ENCODE measurements around the gene DHX29. TPM values are rescaled to one million over a fixed set of nuclear protein-coding genes. Genes with fewer than 3 reads are reported as not detected.
"Not testable (repeated sequence)": the region's sequence is repeated elsewhere in the genome, so short reads cannot be mapped to it uniquely, and the experiment has no call there.

Gene DHX29
- total RNA-seq, 1 donor from 2014 or later = 20.7 TPM

DNA sequence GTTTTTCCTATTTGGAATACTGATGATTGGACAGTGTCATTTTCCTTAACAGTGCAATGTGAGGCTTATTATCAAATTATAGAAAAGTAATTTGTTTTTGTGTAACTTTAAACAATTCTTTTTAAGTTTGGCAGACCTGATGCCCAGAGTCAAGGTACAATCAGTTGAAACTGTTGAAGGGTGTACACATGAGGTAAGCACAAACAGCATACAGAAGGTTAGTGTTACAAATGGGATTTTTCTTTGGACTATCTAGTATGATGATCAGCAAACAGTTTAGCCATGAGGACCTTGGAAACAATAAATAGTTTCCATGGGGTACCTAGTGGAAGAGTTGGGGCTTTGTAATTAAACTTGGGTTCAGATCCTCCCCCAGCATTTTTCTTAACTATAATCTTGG, 16.5 kb upstream of the DHX29 start:
- H3K9me3 ChIP-seq = no peaks in the 10 kb centered on the region
- H3K36me3 ChIP-seq = peaks cover 12% of the 10 kb centered on the region
- H3K4me1 ChIP-seq = no peaks in the 10 kb centered on the region
- H3K27ac ChIP-seq = no peak overlapping the region
- no peak overlapping the region for H3K4me3 ChIP-seq
- ATAC-seq (no peak), DNase-seq (no peak)
- no peaks in the 10 kb centered on the region for H3K27me3 ChIP-seq
- intact Hi-C loops (cut with DNase I) = no loop called here
- TF ChIP-seq, protein P1, sequence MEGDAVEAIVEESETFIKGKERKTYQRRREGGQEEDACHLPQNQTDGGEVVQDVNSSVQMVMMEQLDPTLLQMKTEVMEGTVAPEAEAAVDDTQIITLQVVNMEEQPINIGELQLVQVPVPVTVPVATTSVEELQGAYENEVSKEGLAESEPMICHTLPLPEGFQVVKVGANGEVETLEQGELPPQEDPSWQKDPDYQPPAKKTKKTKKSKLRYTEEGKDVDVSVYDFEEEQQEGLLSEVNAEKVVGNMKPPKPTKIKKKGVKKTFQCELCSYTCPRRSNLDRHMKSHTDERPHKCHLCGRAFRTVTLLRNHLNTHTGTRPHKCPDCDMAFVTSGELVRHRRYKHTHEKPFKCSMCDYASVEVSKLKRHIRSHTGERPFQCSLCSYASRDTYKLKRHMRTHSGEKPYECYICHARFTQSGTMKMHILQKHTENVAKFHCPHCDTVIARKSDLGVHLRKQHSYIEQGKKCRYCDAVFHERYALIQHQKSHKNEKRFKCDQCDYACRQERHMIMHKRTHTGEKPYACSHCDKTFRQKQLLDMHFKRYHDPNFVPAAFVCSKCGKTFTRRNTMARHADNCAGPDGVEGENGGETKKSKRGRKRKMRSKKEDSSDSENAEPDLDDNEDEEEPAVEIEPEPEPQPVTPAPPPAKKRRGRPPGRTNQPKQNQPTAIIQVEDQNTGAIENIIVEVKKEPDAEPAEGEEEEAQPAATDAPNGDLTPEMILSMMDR (IDR thresholded peaks at IDR 0.05) = no peak

DNA sequence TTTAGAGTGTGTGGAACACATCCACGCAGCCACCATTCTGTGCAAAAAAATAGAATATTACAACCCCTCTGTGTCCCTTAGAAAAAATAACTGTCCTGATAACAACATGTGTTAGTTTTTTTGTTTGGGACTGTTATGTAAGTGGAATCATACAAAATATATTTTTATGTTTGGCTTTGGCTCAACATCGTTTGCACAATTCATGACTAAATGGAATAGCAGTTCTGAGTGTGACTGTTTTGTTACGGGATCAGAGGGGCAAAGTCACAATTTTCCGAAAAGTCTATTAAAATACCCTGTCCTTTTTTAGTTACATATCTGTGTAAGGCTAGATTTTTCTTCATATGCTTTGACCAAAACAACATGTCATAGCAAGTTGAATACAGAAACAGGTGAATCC, 13.1 kb upstream of the DHX29 start:
- TF ChIP-seq, protein P1 (IDR thresholded peaks at IDR 0.05) = no peak
- intact Hi-C loops (cut with DNase I) = no loop called here

DNA sequence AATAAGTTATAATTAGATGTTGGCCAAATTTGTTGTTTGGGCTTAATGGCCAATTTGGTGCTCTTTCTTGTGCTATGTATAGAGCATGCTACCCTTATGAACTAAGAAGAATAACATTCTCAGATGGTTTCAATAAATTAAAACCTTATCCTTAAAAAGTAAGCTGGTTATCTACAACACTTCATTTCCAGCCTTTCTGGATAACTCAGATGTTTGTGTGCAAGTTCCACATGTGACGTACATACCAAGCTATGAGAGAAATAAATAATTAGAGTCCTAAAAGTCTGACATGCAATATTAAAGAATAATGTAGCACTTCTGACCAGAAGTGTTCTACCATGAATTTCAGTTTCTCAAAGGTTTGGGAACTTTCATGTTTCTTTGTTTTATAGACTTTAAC, 12.0 kb upstream of the DHX29 start:
- ATAC-seq (no peak), DNase-seq (no peak)
- H3K4me1 ChIP-seq = no peaks in the 10 kb centered on the region
- no peak overlapping the region for H3K27ac ChIP-seq
- H3K4me3 ChIP-seq = no peak overlapping the region
- intact Hi-C loops (cut with DNase I) = no loop called here
- H3K36me3 ChIP-seq = peaks cover 7% of the 10 kb centered on the region
- TF ChIP-seq, protein P1 (IDR thresholded peaks at IDR 0.05) = no peak
- H3K27me3 ChIP-seq = no peaks in the 10 kb centered on the region
- no peaks in the 10 kb centered on the region for H3K9me3 ChIP-seq

More for the DNA sequence above, 13.1 kb upstream of the DHX29 start:
- ATAC-seq (no peak), DNase-seq (no peak)
- Histone ChIP-seq H3K4me3 (no peak overlapping the region), H3K27me3 (no peaks in the 10 kb centered on the region), H3K27ac (no peak overlapping the region), H3K4me1 (no peaks in the 10 kb centered on the region), H3K9me3 (no peaks in the 10 kb centered on the region), H3K36me3 (peaks cover 7% of the 10 kb centered on the region)

DNA sequence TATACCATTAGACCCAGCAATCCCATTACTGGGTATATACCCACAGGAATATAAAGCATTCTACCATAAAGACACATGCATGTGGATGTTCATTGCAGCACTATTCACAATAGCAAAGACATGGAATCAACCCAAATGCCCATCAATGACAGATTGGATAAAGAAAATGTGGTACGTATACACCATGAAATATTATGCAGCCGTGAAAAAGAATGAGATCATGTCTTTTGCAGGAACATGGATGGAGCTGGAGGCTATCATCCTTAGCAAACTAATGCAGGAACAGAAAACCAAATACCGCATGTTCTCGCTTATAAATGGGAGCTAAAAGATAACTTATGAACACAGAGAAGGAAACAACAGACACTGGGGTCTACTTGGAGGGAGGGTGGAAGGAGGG, 10.7 kb upstream of the DHX29 start:
- H3K27ac ChIP-seq; intact Hi-C loops (cut with DNase I); H3K36me3 ChIP-seq; H3K9me3 ChIP-seq; H3K4me3 ChIP-seq; ATAC-seq; H3K27me3 ChIP-seq; H3K4me1 ChIP-seq; DNase-seq: not testable (repeated sequence)

DNA sequence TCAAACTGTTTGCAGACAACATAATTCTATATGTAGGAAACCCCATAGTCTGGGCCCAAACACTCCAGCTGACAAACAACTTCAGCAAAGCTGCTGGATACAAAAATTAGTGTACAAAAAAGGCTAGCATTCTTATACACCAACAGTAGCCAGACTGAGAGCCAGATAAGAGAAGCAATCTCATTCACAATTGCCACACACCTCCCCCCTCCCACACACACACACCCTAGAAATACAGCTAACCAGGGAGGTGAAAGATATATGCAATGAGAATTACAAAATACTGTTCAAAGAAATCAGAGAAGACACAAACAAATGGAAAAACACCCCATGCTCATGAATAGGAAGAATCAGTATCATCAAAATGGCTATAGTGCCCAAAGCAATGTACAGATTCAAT, 9.3 kb upstream of the DHX29 start:
- H3K9me3 ChIP-seq = no peaks in the 10 kb centered on the region
- no peak overlapping the region for H3K4me3 ChIP-seq
- no peaks in the 10 kb centered on the region for H3K36me3 ChIP-seq
- H3K4me1 ChIP-seq = peaks cover 8% of the 10 kb centered on the region
- peak; percentile 44 for ATAC-seq
- H3K27me3 ChIP-seq = no peaks in the 10 kb centered on the region
- TF ChIP-seq, protein P1 (IDR thresholded peaks at IDR 0.05) = no peak
- DNase-seq = no peak
- intact Hi-C loops (cut with DNase I) = no loop called here
- H3K27ac ChIP-seq = no peak overlapping the region

DNA sequence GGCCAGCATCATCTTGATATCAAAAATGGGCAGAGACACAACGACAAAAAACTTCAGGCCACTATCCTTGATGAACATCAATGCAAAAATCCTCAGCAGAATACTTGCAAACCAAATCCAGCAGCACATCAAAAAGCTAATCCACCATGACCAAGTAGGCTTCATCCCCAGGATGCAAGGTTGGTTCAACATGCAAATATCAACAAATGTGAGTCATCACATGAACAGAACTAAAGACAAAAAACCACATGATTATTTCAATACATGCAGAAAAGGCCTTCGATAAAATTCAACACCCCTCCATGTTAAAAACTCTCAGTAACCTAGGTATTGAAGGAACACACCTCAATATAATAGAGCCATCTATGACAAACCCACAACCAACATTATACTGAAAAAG, 8.8 kb upstream of the DHX29 start:
- intact Hi-C loops (cut with DNase I) = no loop called here
- ATAC-seq = no peak
- TF ChIP-seq, protein P1 (IDR thresholded peaks at IDR 0.05) = no peak

More for the DNA sequence above, 8.8 kb upstream of the DHX29 start:
- Histone ChIP-seq H3K27ac (no peak overlapping the region), H3K4me3 (no peak overlapping the region), H3K27me3 (no peaks in the 10 kb centered on the region), H3K4me1 (peaks cover 8% of the 10 kb centered on the region), H3K9me3 (no peaks in the 10 kb centered on the region), H3K36me3 (no peaks in the 10 kb centered on the region)
- DNase-seq = no peak
